Measurements from ENCODE around the gene MAN1B1. TPM values are rescaled to one million over a fixed set of nuclear protein-coding genes. Genes with fewer than 3 reads are reported as not detected.
"Not testable (repeated sequence)": the region's sequence is repeated elsewhere in the genome, so short reads cannot be mapped to it uniquely, and the experiment has no call there.

Gene MAN1B1
- total RNA-seq, 1 experiment from 2014 or later: 51.8 TPM

GRCh38 chr9:137121927-137122795, 35.4 kb downstream of the MAN1B1 start:
- DNase-seq (ENCODE audit: low read depth in 1 of 2, low spot score in 2 of 2): not testable (repeated sequence)

GRCh38 chr9:137122796-137123467, 36.1 kb downstream of the MAN1B1 start:
- not testable (repeated sequence) for H3K9me3 ChIP-seq (replicated peaks); H3K4me1 ChIP-seq (replicated peaks); DNase-seq (ENCODE audit: low read depth in 1 of 2, low spot score in 2 of 2); H3K36me3 ChIP-seq; H3K4me3 ChIP-seq; H3K27ac ChIP-seq; H3K27me3 ChIP-seq (replicated peaks)

More at GRCh38 chr9:137121927-137122795, 35.4 kb downstream of the MAN1B1 start:
- not testable (repeated sequence) for H3K4me3 ChIP-seq; H3K36me3 ChIP-seq; H3K27ac ChIP-seq; H3K4me1 ChIP-seq (replicated peaks); H3K9me3 ChIP-seq (replicated peaks); H3K27me3 ChIP-seq (replicated peaks)

- Histone ChIP-seq H3K27me3 (replicated peaks) (no peaks in the 10 kb centered on the region), H3K4me1 (replicated peaks) (no peaks in the 10 kb centered on the region; the same call in 1 of the 2 replicates), H3K27ac (no peak overlapping the region), H3K4me3 (no peak overlapping the region), H3K9me3 (replicated peaks) (no peaks in the 10 kb centered on the region), H3K36me3 (no peaks in the 10 kb centered on the region)
- DNase-seq (ENCODE audit: low read depth in 1 of 2, low spot score in 2 of 2): no peak
These were observed 36.7 kb downstream of the MAN1B1 start for GRCh38 chr9:137123468-137123837.

GRCh38 chr9:137123952-137124462, 37.2 kb downstream of the MAN1B1 start:
- DNase-seq (ENCODE audit: low read depth in 1 of 2, low spot score in 2 of 2); H3K9me3 ChIP-seq (replicated peaks); H3K4me1 ChIP-seq (replicated peaks): not testable (repeated sequence)

GRCh38 chr9:137126786-137127185, 40.0 kb downstream of the MAN1B1 start:
- H3K4me3 ChIP-seq: no peak overlapping the region
- no peaks in the 10 kb centered on the region for H3K27me3 ChIP-seq (replicated peaks)
- no peaks in the 10 kb centered on the region for H3K36me3 ChIP-seq
- no peak for DNase-seq (ENCODE audit: low read depth in 1 of 2, low spot score in 2 of 2)
- no peak overlapping the region for H3K27ac ChIP-seq
- H3K9me3 ChIP-seq (replicated peaks): 0 out of 2 replicates have a peak, but pooled peaks cover 5% of the 10 kb centered on the region
- peaks cover 14% of the 10 kb centered on the region for H3K4me1 ChIP-seq (replicated peaks)

More at GRCh38 chr9:137123952-137124462, 37.2 kb downstream of the MAN1B1 start:
- not testable (repeated sequence) for H3K27ac ChIP-seq; H3K36me3 ChIP-seq; H3K4me3 ChIP-seq; H3K27me3 ChIP-seq (replicated peaks)

GRCh38 chr9:137127301-137128157, 40.7 kb downstream of the MAN1B1 start:
- no peaks in the 10 kb centered on the region for H3K27me3 ChIP-seq (replicated peaks)
- no peak overlapping the region for H3K27ac ChIP-seq
- H3K4me3 ChIP-seq: no peak overlapping the region
- H3K36me3 ChIP-seq: no peaks in the 10 kb centered on the region
- no peak for DNase-seq (ENCODE audit: low read depth in 1 of 2, low spot score in 2 of 2)
- 0 out of 2 replicates have a peak, but pooled peaks cover 5% of the 10 kb centered on the region for H3K9me3 ChIP-seq (replicated peaks)
- H3K4me1 ChIP-seq (replicated peaks): peaks cover 14% of the 10 kb centered on the region

GRCh38 chr9:137128158-137128861, 41.5 kb downstream of the MAN1B1 start:
- Histone ChIP-seq H3K9me3 (replicated peaks) (0 out of 2 replicates have a peak, but pooled peaks cover 5% of the 10 kb centered on the region), H3K27me3 (replicated peaks) (0 out of 2 replicates have a peak, but pooled peaks cover 3% of the 10 kb centered on the region), H3K4me1 (replicated peaks) (peaks cover 14% of the 10 kb centered on the region), H3K27ac (no peak overlapping the region), H3K36me3 (no peaks in the 10 kb centered on the region), H3K4me3 (no peak overlapping the region; the same call in 1 of the 2 replicates)
- peak in 1 of 2 experiments; percentile 39 for DNase-seq (ENCODE audit: low read depth in 1 of 2, low spot score in 2 of 2)

GRCh38 chr9:137128862-137129455, 42.2 kb downstream of the MAN1B1 start:
- Histone ChIP-seq H3K36me3 (no peaks in the 10 kb centered on the region), H3K27me3 (replicated peaks) (0 out of 2 replicates have a peak, but pooled peaks cover 3% of the 10 kb centered on the region), H3K9me3 (replicated peaks) (0 out of 2 replicates have a peak, but pooled peaks cover 5% of the 10 kb centered on the region), H3K4me3 (peak overlapping the region; percentile 58), H3K27ac (no peak overlapping the region), H3K4me1 (replicated peaks) (peaks cover 14% of the 10 kb centered on the region)
- no peak for DNase-seq (ENCODE audit: low read depth in 1 of 2, low spot score in 2 of 2)

- DNase-seq (ENCODE audit: low read depth in 1 of 2, low spot score in 2 of 2): peak; percentile 74 to 80
- 0 out of 2 replicates have a peak, but pooled peaks cover 5% of the 10 kb centered on the region for H3K9me3 ChIP-seq (replicated peaks)
These were observed 42.8 kb downstream of the MAN1B1 start for GRCh38 chr9:137129456-137130175.

GRCh38 chr9:137130176-137130755, 43.5 kb downstream of the MAN1B1 start:
- H3K36me3 ChIP-seq: no peaks in the 10 kb centered on the region
- peaks cover 14% of the 10 kb centered on the region for H3K4me1 ChIP-seq (replicated peaks)
- peak overlapping the region; percentile 58 for H3K4me3 ChIP-seq
- peak in 1 of 2 experiments; percentile 38 for DNase-seq (ENCODE audit: low read depth in 1 of 2, low spot score in 2 of 2)
- H3K27ac ChIP-seq: no peak overlapping the region
- 0 out of 2 replicates have a peak, but pooled peaks cover 7% of the 10 kb centered on the region for H3K27me3 ChIP-seq (replicated peaks)
- 0 out of 2 replicates have a peak, but pooled peaks cover 5% of the 10 kb centered on the region for H3K9me3 ChIP-seq (replicated peaks)

More at GRCh38 chr9:137129456-137130175, 42.8 kb downstream of the MAN1B1 start:
- H3K4me1 ChIP-seq (replicated peaks): peaks cover 14% of the 10 kb centered on the region
- peak overlapping the region; percentile 58 for H3K4me3 ChIP-seq
- no peaks in the 10 kb centered on the region for H3K36me3 ChIP-seq
- H3K27ac ChIP-seq: no peak overlapping the region
- H3K27me3 ChIP-seq (replicated peaks): 0 out of 2 replicates have a peak, but pooled peaks cover 3% of the 10 kb centered on the region

GRCh38 chr9:137134191-137134590, 47.4 kb downstream of the MAN1B1 start:
- DNase-seq (ENCODE audit: low read depth in 1 of 2, low spot score in 2 of 2): no peak
- Histone ChIP-seq H3K36me3 (no peaks in the 10 kb centered on the region), H3K27ac (no peak overlapping the region), H3K9me3 (replicated peaks) (peaks cover 5% of the 10 kb centered on the region; the same call in 1 of the 2 replicates), H3K27me3 (replicated peaks) (peaks cover 40% of the 10 kb centered on the region), H3K4me3 (no peak overlapping the region), H3K4me1 (replicated peaks) (peaks cover 13% of the 10 kb centered on the region)
